Measurements from ENCODE around the gene ZNRF1. TPM values are rescaled to one million over a fixed set of nuclear protein-coding genes. Genes with fewer than 3 reads are reported as not detected.

Gene ZNRF1
- total and polyA plus RNA-seq, 2 of the 13 experiments (the other 11 are each of a cell fraction or from before 2014, with no cell fraction given), result 43.9 to 58.7 TPM

DNA sequence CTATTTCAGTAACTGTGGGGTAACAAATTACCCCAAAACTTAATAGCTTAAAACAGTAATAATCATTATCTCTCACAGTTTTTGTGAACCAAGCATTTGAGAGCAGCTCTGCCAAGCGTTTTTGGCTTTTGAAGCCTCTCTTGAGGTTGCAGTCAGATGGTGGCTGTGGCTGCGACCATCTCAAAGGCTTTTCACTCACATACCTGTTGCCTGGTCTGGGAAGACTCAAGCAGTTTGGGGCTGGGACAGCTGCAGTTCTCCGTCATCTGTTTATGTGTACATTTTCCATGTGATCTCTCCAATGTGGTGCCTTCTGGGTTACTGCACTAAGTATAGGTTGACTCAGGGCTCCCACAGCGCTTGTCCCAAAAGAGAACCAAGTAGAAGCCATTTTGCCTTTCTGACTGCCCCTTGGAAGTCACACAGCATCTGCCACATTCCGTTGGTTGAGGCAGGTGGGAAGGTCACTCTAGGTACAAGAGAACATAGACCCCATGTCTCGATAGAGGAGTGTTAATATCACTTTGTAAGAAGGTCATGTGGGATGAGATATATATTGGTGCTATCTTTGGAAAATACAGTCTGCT is 68.1 kb downstream of the ZNRF1 start:
- H3K79me2 ChIP-seq (ENCODE audit: insufficient read depth, low read length), result peaks cover 91% of the 10 kb centered on the region
- no peaks in the 10 kb centered on the region for H3K9me3 ChIP-seq (ENCODE audit: low read length)
- DNase-seq (ENCODE audit: low spot score) (no peak), ATAC-seq (no peak), FAIRE-seq (no peak)
- no peak overlapping the region for H3K9ac ChIP-seq (ENCODE audit: insufficient read depth, low read depth, low read length)
- no peak overlapping the region for H3K4me2 ChIP-seq (ENCODE audit: low read depth, low read length)
- H3K4me1 ChIP-seq (ENCODE audit: insufficient read depth, low read length), result peaks cover 95% of the 10 kb centered on the region
- no peak overlapping the region for H2AFZ ChIP-seq (ENCODE audit: low read length)
- 95% methylated on average over 6 of the region's 6 CpGs for WGBS (ENCODE audit: low lambda C conversion rate)
- peaks cover 43% of the 10 kb centered on the region for H4K20me1 ChIP-seq (ENCODE audit: insufficient read depth, low read length)
- intact Hi-C loops (cut with micrococcal nuclease; ENCODE audit: unreplicated experiment), result no loop called here
- H3K36me3 ChIP-seq (replicated peaks in 1 of 2; ENCODE audit: control insufficient read depth in 1 of 2, insufficient read depth in 2 of 2, low read length in 2 of 2), result no peaks in the 10 kb centered on the region; a peak in 1 of 5 replicates
- ChIA-PET CTCF (ENCODE audit: low intra/inter-chr PET ratio, low total read pairs) (no interaction called here), POLR2A (no interaction called here)
- TF ChIP-seq GATA4 (IDR thresholded peaks at IDR 0.05; ENCODE audit: borderline replicate concordance, low read depth) (no peak), BORCS8-MEF2B (CRISPR knock-in tag; IDR thresholded peaks at IDR 0.05) (0 out of 2 replicates have a peak, but pooled peaks have one; percentile 24)
- BruUV-seq (replicated peaks), result no TSS peak
- H3K27ac ChIP-seq (ENCODE audit: extremely low read length, insufficient read depth, low read length), result no peak overlapping the region
- in situ Hi-C loops (cut with HindIII; ENCODE audit: extremely low pct_ligation_motif_present, low pct_unique_long_range_greater_than_20kb), result no loop called here
- H3K4me3 ChIP-seq (replicated peaks in 1 of 3; ENCODE audit: insufficient read depth in 1 of 3, low read depth in 2 of 3, low read length in 3 of 3), result no peak overlapping the region
- no peaks in the 10 kb centered on the region for H3K27me3 ChIP-seq (ENCODE audit: control insufficient read depth in 1 of 2, insufficient read depth in 2 of 2, low read length in 2 of 2)

DNA sequence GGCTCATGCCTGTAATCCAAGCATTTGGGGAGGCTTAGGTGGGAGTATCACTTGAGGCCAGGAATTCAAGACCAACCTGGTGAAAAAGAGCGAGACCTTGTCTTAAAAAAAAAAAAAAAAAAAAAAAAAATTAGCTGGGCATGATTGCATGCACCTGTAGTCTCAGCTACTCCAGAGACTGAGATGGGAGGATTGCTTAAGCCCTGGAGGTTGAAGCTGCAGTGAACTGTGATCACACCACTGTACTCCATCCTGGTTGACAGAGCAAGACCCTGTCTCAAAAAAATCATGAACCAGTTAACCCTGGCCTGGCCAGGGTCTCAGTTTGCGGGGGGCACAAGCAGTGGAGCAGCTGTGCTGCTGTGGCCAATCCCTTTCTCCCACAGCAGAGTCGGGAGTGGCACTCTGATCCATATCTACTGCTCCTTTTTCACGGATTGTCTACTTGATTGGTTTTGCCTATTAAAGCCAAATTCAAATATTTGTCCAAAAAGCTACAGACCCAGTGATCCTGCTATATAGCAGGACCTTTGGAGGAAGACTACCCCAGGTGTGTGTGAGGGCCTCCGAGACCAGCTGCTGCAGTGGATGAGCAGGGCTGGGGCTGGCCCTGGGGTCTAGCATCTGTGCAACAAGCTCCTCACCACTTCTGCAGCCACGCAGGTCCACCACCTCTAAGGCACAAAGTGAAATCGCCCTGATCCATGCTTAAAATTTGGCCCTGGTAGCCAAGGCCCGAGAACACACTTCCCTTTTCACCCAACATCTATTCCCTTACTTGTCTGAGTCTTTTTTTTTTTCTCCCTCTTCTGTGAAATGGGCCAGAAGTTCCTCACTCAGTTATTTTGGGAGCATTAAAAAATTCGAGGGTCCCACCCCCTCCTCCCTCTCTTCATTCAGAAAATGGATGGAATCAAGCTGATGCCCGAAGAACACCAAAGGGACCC is 69.5 kb downstream of the ZNRF1 start:
- ATAC-seq (no peak), FAIRE-seq (no peak), DNase-seq (ENCODE audit: low spot score) (no peak)
- no peak overlapping the region for H2AFZ ChIP-seq (ENCODE audit: low read length)
- H4K20me1 ChIP-seq (ENCODE audit: insufficient read depth, low read length), result peaks cover 42% of the 10 kb centered on the region
- H3K4me3 ChIP-seq (replicated peaks in 1 of 3; ENCODE audit: insufficient read depth in 1 of 3, low read depth in 2 of 3, low read length in 3 of 3), result no peak overlapping the region
- H3K9ac ChIP-seq (ENCODE audit: insufficient read depth, low read depth, low read length), result no peak overlapping the region
- peaks cover 92% of the 10 kb centered on the region for H3K4me1 ChIP-seq (ENCODE audit: insufficient read depth, low read length)
- ChIA-PET POLR2A (no interaction called here), CTCF (ENCODE audit: low intra/inter-chr PET ratio, low total read pairs) (no interaction called here)
- WGBS (ENCODE audit: low lambda C conversion rate), result 85% methylated on average over 10 of the region's 10 CpGs
- in situ Hi-C loops (cut with HindIII; ENCODE audit: extremely low pct_ligation_motif_present, low pct_unique_long_range_greater_than_20kb), result no loop called here
- H3K27me3 ChIP-seq (ENCODE audit: control insufficient read depth in 1 of 2, insufficient read depth in 2 of 2, low read length in 2 of 2), result no peaks in the 10 kb centered on the region
- no peaks in the 10 kb centered on the region for H3K9me3 ChIP-seq (ENCODE audit: low read length)
- H3K4me2 ChIP-seq (ENCODE audit: low read depth, low read length), result no peak overlapping the region
- no TSS peak for BruUV-seq (replicated peaks)
- no peaks in the 10 kb centered on the region for H3K36me3 ChIP-seq (replicated peaks in 1 of 2; ENCODE audit: control insufficient read depth in 1 of 2, insufficient read depth in 2 of 2, low read length in 2 of 2)
- H3K79me2 ChIP-seq (ENCODE audit: insufficient read depth, low read length), result peaks cover 92% of the 10 kb centered on the region
- no peak overlapping the region for H3K27ac ChIP-seq (ENCODE audit: extremely low read length, insufficient read depth, low read length)
- intact Hi-C loops (cut with micrococcal nuclease; ENCODE audit: unreplicated experiment), result no loop called here
- TF ChIP-seq, protein P1, sequence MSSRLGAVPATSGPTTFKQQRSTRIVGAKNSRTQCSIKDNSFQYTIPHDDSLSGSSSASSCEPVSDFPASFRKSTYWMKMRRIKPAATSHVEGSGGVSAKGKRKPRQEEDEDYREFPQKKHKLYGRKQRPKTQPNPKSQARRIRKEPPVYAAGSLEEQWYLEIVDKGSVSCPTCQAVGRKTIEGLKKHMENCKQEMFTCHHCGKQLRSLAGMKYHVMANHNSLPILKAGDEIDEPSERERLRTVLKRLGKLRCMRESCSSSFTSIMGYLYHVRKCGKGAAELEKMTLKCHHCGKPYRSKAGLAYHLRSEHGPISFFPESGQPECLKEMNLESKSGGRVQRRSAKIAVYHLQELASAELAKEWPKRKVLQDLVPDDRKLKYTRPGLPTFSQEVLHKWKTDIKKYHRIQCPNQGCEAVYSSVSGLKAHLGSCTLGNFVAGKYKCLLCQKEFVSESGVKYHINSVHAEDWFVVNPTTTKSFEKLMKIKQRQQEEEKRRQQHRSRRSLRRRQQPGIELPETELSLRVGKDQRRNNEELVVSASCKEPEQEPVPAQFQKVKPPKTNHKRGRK (CRISPR knock-in tag; IDR thresholded peaks at IDR 0.05), result no peak
- no peak for TF ChIP-seq ZNF7 (CRISPR knock-in tag; IDR thresholded peaks at IDR 0.05)
- TF ChIP-seq, protein P2, sequence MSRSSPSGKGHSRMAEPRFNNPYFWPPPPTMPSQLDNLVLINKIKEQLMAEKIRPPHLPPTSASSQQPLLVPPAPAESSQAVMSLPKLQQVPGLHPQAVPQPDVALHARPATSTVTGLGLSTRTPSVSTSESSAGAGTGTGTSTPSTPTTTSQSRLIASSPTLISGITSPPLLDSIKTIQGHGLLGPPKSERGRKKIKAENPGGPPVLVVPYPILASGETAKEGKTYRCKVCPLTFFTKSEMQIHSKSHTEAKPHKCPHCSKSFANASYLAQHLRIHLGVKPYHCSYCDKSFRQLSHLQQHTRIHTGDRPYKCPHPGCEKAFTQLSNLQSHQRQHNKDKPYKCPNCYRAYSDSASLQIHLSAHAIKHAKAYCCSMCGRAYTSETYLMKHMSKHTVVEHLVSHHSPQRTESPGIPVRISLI (CRISPR knock-in tag; IDR thresholded peaks at IDR 0.05; ENCODE audit: borderline replicate concordance), result peak; percentile 43; the same call in 1 of the 2 replicates
- TF ChIP-seq CEBPB (IDR thresholded peaks at IDR 0.05; ENCODE audit: borderline replicate concordance, low read depth, low read length), result peak; percentile 43; the same call in 1 of the 2 replicates
- TF ChIP-seq KAT2B (IDR thresholded peaks at IDR 0.05; ENCODE audit: borderline replicate concordance, low read depth, low read length), result no peak
- TF ChIP-seq SIN3A (IDR thresholded peaks at IDR 0.05; ENCODE audit: borderline replicate concordance, low read depth, low read length), result no peak
- TF ChIP-seq, protein P3, sequence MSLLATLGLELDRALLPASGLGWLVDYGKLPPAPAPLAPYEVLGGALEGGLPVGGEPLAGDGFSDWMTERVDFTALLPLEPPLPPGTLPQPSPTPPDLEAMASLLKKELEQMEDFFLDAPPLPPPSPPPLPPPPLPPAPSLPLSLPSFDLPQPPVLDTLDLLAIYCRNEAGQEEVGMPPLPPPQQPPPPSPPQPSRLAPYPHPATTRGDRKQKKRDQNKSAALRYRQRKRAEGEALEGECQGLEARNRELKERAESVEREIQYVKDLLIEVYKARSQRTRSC (CRISPR knock-in tag; IDR thresholded peaks at IDR 0.05; ENCODE audit: low read depth), result no peak
- TF ChIP-seq ZNF629 (CRISPR knock-in tag; conservative IDR thresholded peaks at IDR 0.05), result 0 out of 2 replicates have a peak, but pooled peaks have one; percentile 22
- peak; percentile 47 for TF ChIP-seq CEBPG (CRISPR knock-in tag; IDR thresholded peaks at IDR 0.05)
- TF ChIP-seq ESRRA (CRISPR knock-in tag; IDR thresholded peaks at IDR 0.05; ENCODE audit: low read depth), result no peak
- TF ChIP-seq ZNF619 (CRISPR knock-in tag; IDR thresholded peaks at IDR 0.05), result 0 out of 2 replicates have a peak, but pooled peaks have one; percentile 54
- peak; percentile 66 for TF ChIP-seq ZNF652 (CRISPR knock-in tag; IDR thresholded peaks at IDR 0.05; ENCODE audit: borderline replicate concordance, low read depth)

All from HepG2 (cell line).